Natural killer cell (primary cell): ENCODE measurements around the gene MAPKAPK3. TPM values are rescaled to one million over a fixed set of nuclear protein-coding genes. Genes with fewer than 3 reads are reported as not detected.
A peak's percentile ranks its signal among the peaks of the same experiment; 100 is the strongest.

Experiments used
- ATAC-seq, 3 donors: fragments of 150-1000 bp in 2 of 3; fragments of 200-7000 bp in 1 of 3; cut with Tn5 transposase; 1 replicate in 1 of 3; 2 replicates in 2 of 3; pipeline ENCODE4 v1.10.0; 2021; ENCODE audit warnings: mild to moderate bottlenecking in 2 of 3, moderate library complexity in 2 of 3
- DNase-seq, 2 donors: peaks; one replicate each; pipeline versions ENCODE4 v3.0.0 to v3.0.0-alpha.2; 2013 to 2021; ENCODE audit warnings: mixed read lengths in 1 of 2
- H3K27ac ChIP-seq: one replicate; pipeline ENCODE4 v1.5.1; 2013; ENCODE audit warnings: mild to moderate bottlenecking, low read length
- H3K27me3 ChIP-seq: one replicate; pipeline ENCODE4 v1.6.1; 2013; ENCODE audit warnings: low read length; ENCODE audit not compliant: control insufficient read depth, insufficient read depth
- H3K36me3 ChIP-seq: one replicate; pipeline ENCODE4 v1.6.1; 2013; ENCODE audit warnings: low read length; ENCODE audit not compliant: control insufficient read depth, insufficient read depth
- H3K4me1 ChIP-seq: one replicate; pipeline ENCODE4 v1.6.1; 2013; ENCODE audit warnings: low read length; ENCODE audit not compliant: control insufficient read depth, insufficient read depth
- H3K4me3 ChIP-seq: one replicate; pipeline ENCODE4 v1.5.1; 2013; ENCODE audit warnings: low read length
- H3K9me3 ChIP-seq: one replicate; pipeline ENCODE4 v1.6.1; 2013; ENCODE audit warnings: low read length; ENCODE audit not compliant: control insufficient read depth, insufficient read depth
- H3K27ac Mint-ChIP-seq, 2 donors: one replicate each; pipeline ENCODE4 v1.8.0; 2022; ENCODE audit warnings: mild to moderate bottlenecking in 2 of 2, mixed read lengths in 2 of 2, moderate library complexity in 1 of 2
- H3K27me3 Mint-ChIP-seq, 2 donors: one replicate each; pipeline ENCODE4 v1.8.0; 2022; ENCODE audit warnings: low read depth in 2 of 2, mixed read lengths in 2 of 2
- H3K36me3 Mint-ChIP-seq: one replicate; pipeline ENCODE4 v1.8.0; 2022; ENCODE audit warnings: mixed read lengths
- H3K4me1 Mint-ChIP-seq, 2 donors: one replicate each; pipeline ENCODE4 v1.8.0; 2022; ENCODE audit warnings: mixed read lengths in 2 of 2
- H3K4me3 Mint-ChIP-seq: one replicate; pipeline ENCODE4 v1.8.0; 2022; ENCODE audit warnings: mild to moderate bottlenecking, moderate library complexity, mixed read lengths
- H3K9me3 Mint-ChIP-seq, 2 donors: one replicate each; pipeline ENCODE4 v1.8.0; 2022; ENCODE audit warnings: mixed read lengths in 2 of 2
- CTCF ChIP-seq: fragments of 200-600 bp; IDR thresholded peaks from one replicate; pipeline ENCODE4 v1.8.0; 2022; ENCODE audit warnings: antibody characterized with exemption
- WGBS: methylation state at CpG from one replicate; pipeline ENCODE4 v1.1.7; 2013; ENCODE audit warnings: missing lambda C conversion rate; ENCODE audit not compliant: insufficient coverage; 5-methylcytosine and 5-hydroxymethylcytosine counted together
- intact Hi-C: fragments of 100-400 bp; cut with micrococcal nuclease; formaldehyde crosslinking; loops from one replicate; pipeline ENCODE4 v1.14.2; 2022
- total RNA-seq, 4 donors: library from RNA; stranded (reverse); fragments of 120-200 nt in 1 of 4; gene quantifications; one replicate each; pipeline versions ENCODE4 v1.2.3 to v1.2.4, GENCODE V29; 2013 to 2022

Gene MAPKAPK3
- total RNA-seq, 3 donors from 2014 or later (not counting 1 experiment from before 2014, with no cell fraction given), result 48.0 to 57.7 (median 49.3) TPM

GRCh38 chr3:50575372-50575771 is 41.6 kb upstream of the MAPKAPK3 start:
- Histone ChIP-seq H3K27ac (peak overlapping the region; percentile 41), H3K27me3 (no peaks in the 10 kb centered on the region), H3K4me3 (no peak overlapping the region), H3K4me1 (peaks cover 72% of the 10 kb centered on the region), H3K9me3 (no peaks in the 10 kb centered on the region), H3K36me3 (peaks cover 32% of the 10 kb centered on the region)
- no peak for ATAC-seq
- no peaks in the 10 kb centered on the region for H3K36me3 Mint-ChIP-seq
- H3K4me3 Mint-ChIP-seq, result peak overlapping the region; percentile 28
- WGBS, result 75% methylated on average over 6 of the region's 6 CpGs
- no peaks in the 10 kb centered on the region for H3K27me3 Mint-ChIP-seq
- DNase-seq, result no peak
- H3K9me3 Mint-ChIP-seq, result no peaks in the 10 kb centered on the region
- intact Hi-C loops, result loop anchor here (10.0 kb wide), 1 partner anchor 79 kb away; no protein-coding TSS in a partner anchor
- H3K4me1 Mint-ChIP-seq, result peaks cover 43 to 59% of the 10 kb centered on the region in 2 donors
- no peak for TF ChIP-seq CTCF
- H3K27ac Mint-ChIP-seq, result peak overlapping the region; percentile 88 to 95

GRCh38 chr3:50577348-50577747 is 39.6 kb upstream of the MAPKAPK3 start:
- H3K9me3 Mint-ChIP-seq, result no peaks in the 10 kb centered on the region
- H3K4me1 ChIP-seq, result peaks cover 63% of the 10 kb centered on the region
- H3K36me3 ChIP-seq, result peaks cover 43% of the 10 kb centered on the region
- peaks cover 34 to 42% of the 10 kb centered on the region in 2 donors for H3K4me1 Mint-ChIP-seq
- H3K27me3 Mint-ChIP-seq, result no peaks in the 10 kb centered on the region
- no peak overlapping the region for H3K27ac Mint-ChIP-seq
- H3K36me3 Mint-ChIP-seq, result no peaks in the 10 kb centered on the region
- DNase-seq, result no peak
- no peak overlapping the region for H3K27ac ChIP-seq
- no peak for TF ChIP-seq CTCF
- no peak overlapping the region for H3K4me3 Mint-ChIP-seq
- H3K4me3 ChIP-seq, result no peak overlapping the region
- H3K9me3 ChIP-seq, result no peaks in the 10 kb centered on the region
- no peaks in the 10 kb centered on the region for H3K27me3 ChIP-seq
- WGBS, result 94% methylated on average over 2 of the region's 2 CpGs
- intact Hi-C loops, result loop anchor here (10.0 kb wide), 1 partner anchor 77 kb away; no protein-coding TSS in a partner anchor
- ATAC-seq, result no peak

- ATAC-seq (peak in 1 of 3 donors; percentile 30), DNase-seq (peak in 1 of 2 donors; percentile 44)
- H3K4me1 ChIP-seq, result peaks cover 28% of the 10 kb centered on the region
- no peak overlapping the region for H3K27ac Mint-ChIP-seq
- no peak overlapping the region for H3K4me3 ChIP-seq
- H3K9me3 Mint-ChIP-seq, result no peaks in the 10 kb centered on the region
- peaks cover 46% of the 10 kb centered on the region for H3K36me3 ChIP-seq
- H3K27ac ChIP-seq, result no peak overlapping the region
- WGBS, result 93% methylated on average over 6 of the region's 9 CpGs
- no peaks in the 10 kb centered on the region for H3K27me3 Mint-ChIP-seq
- H3K9me3 ChIP-seq, result no peaks in the 10 kb centered on the region
- no peaks in the 10 kb centered on the region for H3K27me3 ChIP-seq
- no peak overlapping the region for H3K4me3 Mint-ChIP-seq
- intact Hi-C loops, result no loop called here
- no peaks in the 10 kb centered on the region for H3K36me3 Mint-ChIP-seq
- H3K4me1 Mint-ChIP-seq, result peaks cover 11 to 23% of the 10 kb centered on the region in 2 donors
- TF ChIP-seq CTCF, result no peak
Measured at GRCh38 chr3:50580683-50581458, 36.1 kb upstream of the MAPKAPK3 start.
